Activated CD4-positive, alpha-beta memory T cell treated with anti-CD3 and anti-CD28 coated beads for 36 hours (primary cell): ENCODE data around the gene MAP1LC3B. TPM values are rescaled to one million over a fixed set of nuclear protein-coding genes. Genes with fewer than 3 reads are reported as not detected.
"Not testable (repeated sequence)": the region's sequence is repeated elsewhere in the genome, so short reads cannot be mapped to it uniquely, and the experiment has no call there.

Experiments used
- CTCF ChIA-PET: fragments of 350-600 bp; sonication (Branson Sonifier 250); formaldehyde crosslinking; loops from one replicate; lab custom pipeline; 2021; ENCODE audit warnings: antibody characterized with exemption, inconsistent platforms; lab: Charles Lee
- POLR2A ChIA-PET: fragments of 350-600 bp; sonication (Branson Sonifier 250); formaldehyde crosslinking; loops from one replicate; lab custom pipeline; 2021; ENCODE audit warnings: antibody characterized with exemption; lab: Charles Lee
- DNase-seq: peaks from one replicate; pipeline ENCODE4 v3.0.0-alpha.2; 2020
- H3K27ac Mint-ChIP-seq: one replicate; pipeline ENCODE4 v1.8.0; 2021; ENCODE audit warnings: mixed read lengths
- H3K27me3 Mint-ChIP-seq: one replicate; pipeline ENCODE4 v1.8.0; 2021; ENCODE audit warnings: mixed read lengths
- H3K36me3 Mint-ChIP-seq: one replicate; pipeline ENCODE4 v1.8.0; 2021; ENCODE audit warnings: mixed read lengths
- H3K4me1 Mint-ChIP-seq: one replicate; pipeline ENCODE4 v1.8.0; 2021; ENCODE audit warnings: low read depth, mixed read lengths
- H3K4me3 Mint-ChIP-seq: one replicate; pipeline ENCODE4 v1.8.0; 2021; ENCODE audit warnings: mild to moderate bottlenecking, mixed read lengths
- H3K9me3 Mint-ChIP-seq: one replicate; pipeline ENCODE4 v1.8.0; 2021; ENCODE audit warnings: mixed read lengths
- intact Hi-C: fragments of 100-400 bp; cut with micrococcal nuclease; formaldehyde crosslinking; loops from one replicate; pipeline ENCODE4 v1.15.1; 2023
- total RNA-seq, 2 experiments: library from RNA; stranded (reverse); gene quantifications; one replicate each; pipeline ENCODE4 v1.2.3, GENCODE V29; 2021

MAP1LC3B gene
- total RNA-seq, 2 experiments from 2014 or later, result 69.3 to 72.5 TPM

DNA sequence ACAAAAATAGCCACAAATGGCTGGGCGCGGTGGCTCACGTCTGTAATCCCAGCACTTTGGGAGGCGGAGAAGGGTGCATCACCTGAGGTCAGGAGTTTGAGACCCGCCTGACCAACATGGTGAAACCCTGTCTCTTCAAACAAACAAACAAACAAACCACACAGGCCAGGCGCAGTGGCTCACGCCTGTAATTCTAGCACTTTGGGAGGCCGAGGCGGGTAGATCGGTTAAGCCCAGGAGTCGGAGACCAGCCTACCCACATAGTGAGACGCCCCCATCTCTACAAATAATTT lies 7.3 kb upstream of the MAP1LC3B start:
- H3K27me3 Mint-ChIP-seq, H3K9me3 Mint-ChIP-seq: not testable (repeated sequence)
- intact Hi-C loops, result loop anchor here (5.0 to 10.0 kb wide), 4 partner anchors 38 to 1830 kb away; partner anchors contain the start of gene ZFPM1
- Mint-ChIP-seq H3K27ac (peak overlapping the region; percentile 64), H3K4me3 (peak overlapping the region; percentile 88), H3K4me1 (peaks cover 70% of the 10 kb centered on the region), H3K36me3 (peaks cover 10% of the 10 kb centered on the region)
- ChIA-PET POLR2A (interaction anchor here (2.2 kb wide), 1 partner anchor 66 kb away, joined by 11 read pairs; no protein-coding TSS in a partner anchor), CTCF (interaction anchor here (1.2 to 3.0 kb wide), 3 partner anchors 10 to 67 kb away, joined by 3 to 23 read pairs (median 11); partner anchors contain the start of gene C16orf95)
- peak; percentile 18 for DNase-seq

DNA sequence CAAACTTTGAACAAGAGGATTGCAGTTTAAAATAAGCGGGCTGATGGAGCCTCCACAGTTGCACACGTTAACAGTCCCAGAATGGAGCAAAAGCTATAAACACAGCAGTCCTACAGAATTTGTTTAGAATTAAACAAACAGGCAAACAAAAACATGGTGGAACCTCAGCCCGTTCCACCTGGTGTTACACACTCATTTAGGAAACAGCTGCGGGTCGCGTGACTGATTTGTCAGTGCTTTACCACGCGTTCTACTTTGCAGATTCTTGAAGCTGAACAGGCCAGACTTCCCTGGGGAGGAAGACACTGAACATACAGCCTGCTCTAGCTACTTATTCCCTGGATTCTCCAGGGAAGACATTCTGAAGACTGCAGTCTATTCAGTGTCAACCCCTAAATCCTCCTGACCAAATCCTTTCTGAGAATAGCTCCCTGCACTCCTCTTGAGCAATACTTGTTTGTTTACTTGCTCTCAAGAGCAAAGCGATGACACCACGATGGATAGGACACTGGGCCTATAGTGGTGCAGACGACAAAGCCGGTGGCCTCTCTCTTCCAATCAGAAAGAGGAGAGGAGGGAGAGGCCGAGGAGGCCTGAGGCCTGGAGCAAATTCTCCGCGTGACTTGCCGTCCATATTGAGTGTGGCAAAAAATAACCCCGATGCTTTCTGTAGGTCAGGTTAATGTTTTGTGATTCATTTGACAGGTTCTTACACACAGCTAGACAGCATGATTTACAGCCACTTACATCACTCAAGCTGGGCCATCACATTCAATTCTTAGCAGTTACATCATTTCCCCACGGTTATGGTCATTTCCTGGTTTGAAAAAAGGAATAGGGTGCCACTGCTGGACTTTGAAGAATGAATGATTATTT lies 4.0 kb upstream of the MAP1LC3B start:
- Mint-ChIP-seq H3K36me3 (peaks cover 5% of the 10 kb centered on the region), H3K4me1 (peaks cover 52% of the 10 kb centered on the region), H3K27me3 (peaks cover 2% of the 10 kb centered on the region), H3K4me3 (peak overlapping the region; percentile 57), H3K9me3 (no peaks in the 10 kb centered on the region), H3K27ac (peak overlapping the region; percentile 96)
- ChIA-PET CTCF (interaction anchor here (0.6 to 1.7 kb wide), 4 partner anchors 64 to 248 kb away, joined by 4 to 13 read pairs (median 4); partner anchors contain the start of gene C16orf95), POLR2A (interaction anchor here (1.4 kb wide), 1 partner anchor 70 kb away, joined by 10 read pairs; no protein-coding TSS in a partner anchor)
- DNase-seq, result peak; percentile 94
- intact Hi-C loops, result loop anchor here (2.0 to 10.0 kb wide), 4 partner anchors 71 to 1833 kb away; partner anchors contain the start of genes C16orf95 and ZFPM1

DNA sequence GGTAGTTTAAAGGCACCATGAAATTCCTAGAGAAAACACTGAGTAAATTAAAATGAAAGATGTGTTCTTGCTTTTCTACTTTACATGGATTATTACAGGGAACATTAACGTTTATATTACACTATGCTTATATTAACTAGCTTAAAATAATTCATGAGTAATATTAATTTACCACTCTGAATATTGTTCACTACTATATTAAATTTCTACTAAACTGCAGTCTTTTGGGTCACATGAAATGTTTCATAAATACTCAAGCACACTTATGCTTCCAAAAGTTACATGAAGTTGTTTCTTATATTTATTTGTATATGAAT lies 3.4 kb upstream of the MAP1LC3B start:
- peak overlapping the region; percentile 57 for H3K4me3 Mint-ChIP-seq
- peaks cover 58% of the 10 kb centered on the region for H3K4me1 Mint-ChIP-seq
- no peaks in the 10 kb centered on the region for H3K9me3 Mint-ChIP-seq
- H3K36me3 Mint-ChIP-seq, result peaks cover 10% of the 10 kb centered on the region
- no peak for DNase-seq
- H3K27me3 Mint-ChIP-seq, result peaks cover 2% of the 10 kb centered on the region
- ChIA-PET POLR2A (interaction anchor here (1.4 kb wide), 1 partner anchor 71 kb away, joined by 10 read pairs; no protein-coding TSS in a partner anchor), CTCF (interaction anchor here (1.2 to 1.7 kb wide), 3 partner anchors 64 to 247 kb away, joined by 4 to 13 read pairs (median 5); partner anchors contain the start of gene C16orf95)
- H3K27ac Mint-ChIP-seq, result peak overlapping the region; percentile 96
- intact Hi-C loops, result loop anchor here (2.0 to 10.0 kb wide), 4 partner anchors 72 to 1834 kb away; partner anchors contain the start of genes C16orf95 and ZFPM1

DNA sequence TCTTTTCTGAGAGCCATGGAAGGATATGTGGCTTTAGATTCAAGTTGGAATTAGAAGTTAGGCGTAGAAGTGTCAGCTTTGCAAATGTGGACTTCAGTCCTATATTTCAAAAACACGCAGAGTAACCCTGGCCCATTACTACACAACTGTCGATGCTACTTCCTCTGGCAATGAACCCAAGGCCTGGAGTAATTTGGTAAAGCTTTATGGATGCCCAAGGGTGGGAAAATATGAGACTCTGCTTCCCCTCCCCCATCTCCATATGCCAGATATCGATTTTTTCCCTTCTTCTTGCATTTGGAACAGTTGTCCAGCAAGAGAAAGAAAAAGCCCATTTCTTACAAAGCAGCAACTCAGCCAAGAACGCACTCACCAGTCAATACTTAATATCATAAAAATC lies 2.9 kb upstream of the MAP1LC3B start:
- no peak for DNase-seq
- CTCF ChIA-PET, result interaction anchor here (1.7 kb wide), 1 partner anchor 65 kb away, joined by 5 read pairs; no protein-coding TSS in a partner anchor
- Mint-ChIP-seq H3K27ac (peak overlapping the region; percentile 96), H3K9me3 (no peaks in the 10 kb centered on the region), H3K36me3 (peaks cover 8% of the 10 kb centered on the region), H3K4me3 (no peak overlapping the region), H3K4me1 (peaks cover 61% of the 10 kb centered on the region), H3K27me3 (no peaks in the 10 kb centered on the region)
- POLR2A ChIA-PET, result no interaction called here
- intact Hi-C loops, result loop anchor here (2.0 to 10.0 kb wide), 4 partner anchors 72 to 1834 kb away; partner anchors contain the start of genes C16orf95 and ZFPM1

DNA sequence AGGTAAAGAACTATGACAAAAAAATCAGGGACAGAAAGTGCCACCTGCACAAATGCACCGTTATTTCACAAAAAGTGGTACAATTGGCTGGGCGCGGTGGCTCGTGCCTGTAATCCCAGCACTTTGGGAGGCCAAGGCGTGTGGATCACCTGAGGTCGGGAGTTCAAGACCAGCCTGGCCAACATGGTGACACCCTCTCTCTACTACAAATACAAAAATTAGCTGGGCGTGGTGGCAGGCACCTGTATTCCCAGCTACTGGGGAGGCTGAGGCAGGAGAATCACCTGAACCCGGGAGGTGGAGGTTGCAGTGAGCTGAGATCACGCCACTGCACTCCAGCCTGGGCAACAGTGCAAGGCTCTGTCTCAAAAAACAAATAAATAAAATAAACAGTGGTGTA lies 2.2 kb upstream of the MAP1LC3B start:
- CTCF ChIA-PET, H3K27me3 Mint-ChIP-seq, POLR2A ChIA-PET, DNase-seq, H3K4me3 Mint-ChIP-seq, H3K9me3 Mint-ChIP-seq: not testable (repeated sequence)
- H3K36me3 Mint-ChIP-seq, result peaks cover 11% of the 10 kb centered on the region
- intact Hi-C loops, result loop anchor here (2.0 to 10.0 kb wide), 7 partner anchors 47 to 1835 kb away; partner anchors contain the start of genes C16orf95, KLHDC4 and ZFPM1
- H3K27ac Mint-ChIP-seq, result peak overlapping the region; percentile 96
- peaks cover 62% of the 10 kb centered on the region for H3K4me1 Mint-ChIP-seq

DNA sequence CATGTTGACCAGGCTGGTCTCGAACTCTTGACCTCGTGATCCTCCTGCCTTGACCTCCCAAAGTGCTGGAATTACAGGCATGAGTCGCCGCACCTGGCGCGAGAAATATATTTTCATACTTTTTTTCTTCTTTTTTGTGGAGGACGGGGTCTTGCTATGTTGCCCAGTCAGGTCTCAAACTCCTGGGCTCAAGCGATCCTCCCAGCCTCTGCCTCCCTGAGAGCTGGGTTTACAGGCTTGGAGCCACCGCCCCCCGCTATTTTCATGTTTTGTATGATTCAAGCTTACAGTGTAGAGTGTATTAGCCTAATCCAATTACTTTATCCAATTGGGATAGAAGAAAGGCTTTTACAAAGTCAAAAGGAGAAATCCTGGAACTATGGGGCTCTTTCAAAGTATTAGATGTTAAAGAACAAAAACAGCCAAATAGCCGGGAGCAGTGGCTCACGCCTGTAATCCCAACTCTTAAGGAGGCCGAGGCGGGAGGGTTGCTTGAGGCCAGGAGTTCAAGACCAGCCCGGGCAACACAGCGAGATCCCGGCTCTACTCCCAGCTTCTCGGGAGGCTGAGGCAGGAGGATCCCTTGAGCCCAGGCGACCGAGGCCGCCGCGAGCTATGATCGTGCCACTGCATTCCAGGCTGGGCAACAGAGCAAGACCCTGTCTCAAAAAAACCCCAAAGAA lies 1.4 kb upstream of the MAP1LC3B start:
- no peak for DNase-seq
- no peaks in the 10 kb centered on the region for H3K9me3 Mint-ChIP-seq
- H3K4me3 Mint-ChIP-seq, result peak overlapping the region; percentile 86
- POLR2A ChIA-PET, result no interaction called here
- H3K27ac Mint-ChIP-seq, result peak overlapping the region; percentile 95
- H3K36me3 Mint-ChIP-seq, result peaks cover 11% of the 10 kb centered on the region
- intact Hi-C loops, result loop anchor here (5.0 kb wide), 3 partner anchors 47 to 377 kb away; partner anchors contain the start of gene KLHDC4
- no peaks in the 10 kb centered on the region for H3K27me3 Mint-ChIP-seq
- CTCF ChIA-PET, result no interaction called here
- peaks cover 65% of the 10 kb centered on the region for H3K4me1 Mint-ChIP-seq

DNA sequence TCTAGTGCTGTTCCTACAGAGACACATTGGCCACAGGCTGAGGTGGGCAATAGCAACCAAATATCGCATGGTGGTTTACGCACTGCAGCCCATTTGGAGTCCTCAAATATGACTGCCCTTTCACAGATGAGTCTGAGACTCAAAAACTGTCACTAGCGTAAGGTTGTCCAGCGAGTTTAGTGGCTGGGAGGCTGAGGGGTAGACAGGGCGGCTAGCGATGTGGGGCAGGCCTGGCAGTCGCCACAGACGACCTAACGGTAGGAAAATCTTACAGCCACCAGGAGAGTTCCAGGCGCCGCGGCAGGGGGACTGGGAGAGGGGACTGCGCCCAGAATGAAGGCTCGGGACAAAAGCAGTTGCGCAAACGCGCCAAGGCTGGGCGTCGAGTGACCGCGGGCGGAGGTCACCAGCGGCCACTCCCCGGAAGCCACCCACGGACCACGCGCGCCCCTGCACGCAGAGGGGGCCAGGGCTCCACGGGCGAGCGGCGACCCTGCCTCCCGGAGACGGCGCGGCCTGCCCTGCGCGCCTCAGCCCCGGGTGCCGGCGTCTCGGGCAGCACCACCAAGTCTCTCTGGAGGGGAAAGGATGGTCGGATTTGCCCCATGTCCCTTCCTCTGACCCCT lies 699 bp upstream of the MAP1LC3B start:
- ChIA-PET CTCF (no interaction called here), POLR2A (no interaction called here)
- Mint-ChIP-seq H3K4me1 (peaks cover 63% of the 10 kb centered on the region), H3K9me3 (no peaks in the 10 kb centered on the region), H3K27ac (peak overlapping the region; percentile 95), H3K36me3 (peaks cover 11% of the 10 kb centered on the region), H3K4me3 (peak overlapping the region; percentile 86), H3K27me3 (no peaks in the 10 kb centered on the region)
- intact Hi-C loops, result loop anchor here (5.0 kb wide), 3 partner anchors 46 to 376 kb away; partner anchors contain the start of gene KLHDC4
- no peak for DNase-seq

DNA sequence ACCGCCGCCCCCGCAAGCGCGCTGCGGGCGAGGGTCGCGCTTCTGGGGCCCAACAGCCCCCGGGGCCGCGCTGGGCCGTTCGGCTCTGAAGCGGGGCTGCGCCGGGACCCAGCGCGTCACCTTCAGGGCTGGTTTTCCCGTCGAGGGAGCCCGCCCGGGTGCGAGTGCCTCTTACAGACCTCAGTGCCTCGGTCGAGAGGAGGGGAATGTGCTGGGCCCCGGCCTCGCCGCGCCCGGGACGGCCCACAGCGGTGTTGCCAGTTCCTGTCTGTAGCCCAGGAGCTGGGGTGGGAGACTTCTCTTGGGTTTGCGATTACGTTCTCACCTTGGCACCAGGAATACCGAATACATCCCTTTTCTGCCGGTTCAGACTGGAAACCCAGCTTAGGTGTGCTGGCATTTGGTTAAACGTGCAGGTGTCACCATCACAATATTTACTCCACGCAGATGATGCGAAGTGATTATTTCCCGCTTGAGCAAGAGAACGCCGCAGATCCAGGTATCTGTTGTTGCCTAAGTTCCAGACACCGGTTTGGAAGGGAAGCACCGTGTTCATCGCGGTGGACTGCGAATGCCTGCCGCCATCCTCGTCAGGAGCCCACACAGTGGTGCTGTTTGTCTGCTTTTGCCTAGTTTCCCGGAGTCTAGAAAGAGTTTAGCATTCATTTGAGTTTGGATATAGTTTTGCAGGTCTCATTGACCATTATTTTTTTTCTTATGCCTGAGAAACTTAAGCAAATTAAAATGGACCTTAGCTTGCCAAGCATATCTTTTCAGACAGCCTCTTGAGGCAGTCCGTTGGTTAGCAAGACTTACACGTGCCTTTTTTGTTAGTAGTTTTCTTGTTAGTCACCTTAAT lies 914 bp downstream of the MAP1LC3B start:
- Mint-ChIP-seq H3K27ac (peak overlapping the region; percentile 82), H3K27me3 (no peaks in the 10 kb centered on the region), H3K4me1 (peaks cover 52% of the 10 kb centered on the region), H3K4me3 (peak overlapping the region; percentile 83), H3K9me3 (no peaks in the 10 kb centered on the region), H3K36me3 (peaks cover 11% of the 10 kb centered on the region)
- peak; percentile 64 for DNase-seq
- ChIA-PET POLR2A (interaction anchor here (0.6 to 3.2 kb wide), 2 partner anchors 10 to 242 kb away, joined by 3 to 27 read pairs; partner anchors contain the start of gene FBXO31), CTCF (interaction anchor here (1.3 to 3.1 kb wide), 6 partner anchors 10 to 243 kb away, joined by 3 to 33 read pairs (median 6); partner anchors contain the start of genes C16orf95 and FBXO31)
- intact Hi-C loops, result loop anchor here (1.0 to 5.0 kb wide), 6 partner anchors 10 to 374 kb away; partner anchors contain the start of genes FBXO31, KLHDC4 and ZCCHC14

DNA sequence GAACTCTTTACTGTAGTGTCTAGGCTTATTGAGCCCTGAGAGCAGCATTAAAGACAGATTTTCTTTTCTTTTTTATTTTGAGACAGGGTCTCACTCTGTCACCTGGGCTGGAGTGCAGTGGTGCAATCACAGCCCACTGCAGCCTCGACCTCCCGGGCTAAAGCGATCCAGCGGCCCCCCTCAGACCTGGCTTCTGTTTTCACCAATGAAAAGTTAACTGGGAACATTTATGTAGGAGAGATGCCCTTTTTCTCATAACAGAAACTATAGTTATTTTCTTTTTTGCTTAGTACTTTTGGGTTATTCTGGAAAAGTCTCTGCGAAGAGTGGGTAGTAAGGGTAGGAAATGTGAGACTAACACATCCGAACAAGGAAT lies 1.5 kb downstream of the MAP1LC3B start:
- ChIA-PET CTCF (interaction anchor here (1.3 to 3.1 kb wide), 7 partner anchors 9 to 242 kb away, joined by 3 to 33 read pairs (median 5); partner anchors contain the start of genes C16orf95 and FBXO31), POLR2A (interaction anchor here (3.2 kb wide), 1 partner anchor 11 kb away, joined by 27 read pairs; the partner anchor contains the start of gene FBXO31)
- peak overlapping the region; percentile 82 for H3K27ac Mint-ChIP-seq
- H3K36me3 Mint-ChIP-seq, result peaks cover 14% of the 10 kb centered on the region
- no peak for DNase-seq
- H3K4me3 Mint-ChIP-seq, result peak overlapping the region; percentile 83
- no peaks in the 10 kb centered on the region for H3K9me3 Mint-ChIP-seq
- H3K4me1 Mint-ChIP-seq, result peaks cover 50% of the 10 kb centered on the region
- no peaks in the 10 kb centered on the region for H3K27me3 Mint-ChIP-seq
- intact Hi-C loops, result loop anchor here (1.0 to 5.0 kb wide), 4 partner anchors 44 to 374 kb away; partner anchors contain the start of gene KLHDC4

DNA sequence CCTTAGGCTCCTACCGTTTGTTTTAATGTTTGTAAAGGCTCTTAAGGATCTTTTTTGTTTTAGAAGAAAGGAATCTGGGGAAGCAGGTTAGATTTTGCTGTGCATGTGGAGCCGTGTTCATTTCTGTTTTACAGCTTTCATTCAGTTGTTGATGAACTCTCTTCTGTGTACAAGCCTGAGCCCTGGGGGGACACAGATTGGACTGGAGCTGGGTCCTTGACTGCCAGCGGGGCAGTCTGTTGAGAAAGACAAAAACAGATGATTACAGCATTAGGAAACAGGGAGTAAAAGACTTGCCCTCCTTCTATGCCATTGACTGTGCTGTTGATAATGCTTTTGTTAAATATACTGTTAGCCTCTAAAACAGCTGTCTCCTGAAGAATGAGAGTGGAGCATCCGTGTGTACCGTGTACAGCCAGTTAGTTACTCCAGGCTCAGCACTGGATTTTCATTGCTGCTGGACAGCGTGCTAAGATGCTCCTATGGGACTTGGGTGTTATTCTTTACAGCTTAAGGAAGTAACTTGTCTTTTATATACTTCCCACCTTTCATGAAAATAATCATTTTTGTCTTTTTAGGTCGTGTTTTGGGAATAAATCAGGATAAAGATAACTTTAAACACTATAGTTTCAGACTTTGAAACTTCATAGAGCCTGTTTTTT lies 3.2 kb downstream of the MAP1LC3B start:
- DNase-seq, result no peak
- H3K27ac Mint-ChIP-seq, result no peak overlapping the region
- no peak overlapping the region for H3K4me3 Mint-ChIP-seq
- H3K27me3 Mint-ChIP-seq, result no peaks in the 10 kb centered on the region
- H3K36me3 Mint-ChIP-seq, result peaks cover 22% of the 10 kb centered on the region
- H3K4me1 Mint-ChIP-seq, result peaks cover 42% of the 10 kb centered on the region
- H3K9me3 Mint-ChIP-seq, result no peaks in the 10 kb centered on the region
- CTCF ChIA-PET, result interaction anchor here (0.9 to 3.1 kb wide), 8 partner anchors 12 to 241 kb away, joined by 3 to 33 read pairs (median 4); partner anchors contain the start of genes C16orf95 and FBXO31
- POLR2A ChIA-PET, result interaction anchor here (1.0 to 3.2 kb wide), 2 partner anchors 12 to 77 kb away, joined by 5 to 27 read pairs; partner anchors contain the start of genes C16orf95 and FBXO31
- intact Hi-C loops, result no loop called here
